Measurements from ENCODE around the gene TENM4. TPM values are rescaled to one million over a fixed set of nuclear protein-coding genes. Genes with fewer than 3 reads are reported as not detected.

The TENM4 gene
- total RNA-seq, 1 donor from 2014 or later: 0.63 TPM

GRCh38 chr11:79261684-79262083 is 179.1 kb downstream of the TENM4 start:
- peak overlapping the region; percentile 64 for H3K27ac ChIP-seq (replicated peaks)
- intact Hi-C loops (cut with micrococcal nuclease): no loop called here
- no peak for TF ChIP-seq CTCF (IDR thresholded peaks at IDR 0.05; ENCODE audit: borderline replicate concordance)
- H3K27me3 ChIP-seq (ENCODE audit: low read depth): no peaks in the 10 kb centered on the region
- no peaks in the 10 kb centered on the region for H3K4me1 ChIP-seq
- H3K36me3 ChIP-seq: no peaks in the 10 kb centered on the region
- no peak for DNase-seq
- H3K9me3 ChIP-seq (replicated peaks): no peaks in the 10 kb centered on the region
- H3K4me3 ChIP-seq: no peak overlapping the region

- Histone ChIP-seq H3K36me3 (no peaks in the 10 kb centered on the region), H3K27me3 (ENCODE audit: low read depth) (no peaks in the 10 kb centered on the region), H3K9me3 (replicated peaks) (no peaks in the 10 kb centered on the region), H3K4me3 (no peak overlapping the region), H3K4me1 (no peaks in the 10 kb centered on the region), H3K27ac (replicated peaks) (no peak overlapping the region)
- no peak for DNase-seq
- intact Hi-C loops (cut with micrococcal nuclease): no loop called here
- peak; percentile 32 for TF ChIP-seq CTCF (IDR thresholded peaks at IDR 0.05; ENCODE audit: borderline replicate concordance)
Measured at GRCh38 chr11:79259800-79260199, 181.0 kb downstream of the TENM4 start.

GRCh38 chr11:79258576-79258975 is 182.3 kb downstream of the TENM4 start:
- intact Hi-C loops (cut with micrococcal nuclease): no loop called here
- DNase-seq: no peak
- no peak overlapping the region for H3K27ac ChIP-seq (replicated peaks)
- TF ChIP-seq CTCF (IDR thresholded peaks at IDR 0.05; ENCODE audit: borderline replicate concordance): no peak
- H3K4me3 ChIP-seq: no peak overlapping the region
- no peaks in the 10 kb centered on the region for H3K9me3 ChIP-seq (replicated peaks)
- no peaks in the 10 kb centered on the region for H3K36me3 ChIP-seq
- no peaks in the 10 kb centered on the region for H3K27me3 ChIP-seq (ENCODE audit: low read depth)
- no peaks in the 10 kb centered on the region for H3K4me1 ChIP-seq

- Histone ChIP-seq H3K27me3 (ENCODE audit: low read depth) (no peaks in the 10 kb centered on the region), H3K4me1 (no peaks in the 10 kb centered on the region), H3K9me3 (replicated peaks) (no peaks in the 10 kb centered on the region), H3K4me3 (no peak overlapping the region), H3K27ac (replicated peaks) (no peak overlapping the region), H3K36me3 (no peaks in the 10 kb centered on the region)
- no peak for DNase-seq
- TF ChIP-seq CTCF (IDR thresholded peaks at IDR 0.05; ENCODE audit: borderline replicate concordance): no peak
- intact Hi-C loops (cut with micrococcal nuclease): no loop called here
Measured at GRCh38 chr11:79255965-79256364, 184.9 kb downstream of the TENM4 start.

GRCh38 chr11:79253280-79253679 is 187.6 kb downstream of the TENM4 start:
- intact Hi-C loops (cut with micrococcal nuclease): no loop called here
- no peak for DNase-seq
- H3K4me3 ChIP-seq: no peak overlapping the region
- no peak overlapping the region for H3K27ac ChIP-seq (replicated peaks)
- H3K4me1 ChIP-seq: no peaks in the 10 kb centered on the region
- H3K9me3 ChIP-seq (replicated peaks): no peaks in the 10 kb centered on the region
- no peaks in the 10 kb centered on the region for H3K27me3 ChIP-seq (ENCODE audit: low read depth)
- TF ChIP-seq CTCF (IDR thresholded peaks at IDR 0.05; ENCODE audit: borderline replicate concordance): no peak
- no peaks in the 10 kb centered on the region for H3K36me3 ChIP-seq
